Dermis lymphatic vessel endothelial cell (primary cell): ENCODE data around the gene HECW1. TPM values are rescaled to one million over a fixed set of nuclear protein-coding genes. Genes with fewer than 3 reads are reported as not detected.

Source experiments
- total RNA-seq: library from RNA; depleted of rRNA; stranded (reverse); fragments of >200 nt; gene quantifications from 2 replicates; pipeline ENCODE4 v1.2.1, GENCODE V29; 2014

Gene HECW1
- not detected in 2 replicates for total RNA-seq

GRCh38 chr7:43112459-43112940 lies at the start of gene HECW1:
Gene HECW1, plus strand, starts transcription at chr7:43112647. Its CDS starts 131,259 bp downstream, at chr7:43243906.

GRCh38 chr7:43582503-43583423 lies 470.3 kb downstream of the HECW1 start, which contains the start of gene STK17A:
Gene STK17A, plus strand, starts transcription at chr7:43583108. Its CDS starts 136 bp downstream, at chr7:43583244.

Other genes with a start within 250 kb of the HECW1 start
- 3.6 and 4.0 TPM in 2 replicates for gene C7orf25, start 200.6 kb upstream of the HECW1 start, total RNA-seq
- 69.1 and 80.0 TPM in 2 replicates for gene PSMA2, start 180.5 kb upstream of the HECW1 start, total RNA-seq
- 49.4 and 89.3 TPM in 2 replicates for gene MRPL32, start 180.3 kb upstream of the HECW1 start, total RNA-seq